RWPE1 (cell line): Measurements from ENCODE around the gene PDE8B.

ENCODE experiments used
- CTCF ChIA-PET: fragments of 350-600 bp; sonication (Branson Sonifier 250); formaldehyde crosslinking; extraction: SDS; loops from one replicate; lab custom pipeline; 2021; lab: Yijun Ruan, JAX
- POLR2A ChIA-PET: fragments of 400-600 bp; formaldehyde crosslinking; extraction: SDS; loops from one replicate; lab custom pipeline; 2020; ENCODE audit warnings: antibody characterized with exemption; ENCODE audit not compliant: low non-redundant PET; lab: Yijun Ruan, JAX
- DNase-seq: peaks from one replicate; pipeline ENCODE4 v3.0.0; 2012; ENCODE audit warnings: low spot score
- H3K27ac ChIP-seq: fragments of 450-650 bp; 2 replicates; pipeline ENCODE4 v1.5.1; 2017
- CTCF ChIP-seq: fragments of 450-650 bp; conservative IDR thresholded peaks from 2 replicates; pipeline ENCODE4 v1.5.1; 2017; ENCODE audit warnings: low read depth, mild to moderate bottlenecking

PDE8B gene

DNA sequence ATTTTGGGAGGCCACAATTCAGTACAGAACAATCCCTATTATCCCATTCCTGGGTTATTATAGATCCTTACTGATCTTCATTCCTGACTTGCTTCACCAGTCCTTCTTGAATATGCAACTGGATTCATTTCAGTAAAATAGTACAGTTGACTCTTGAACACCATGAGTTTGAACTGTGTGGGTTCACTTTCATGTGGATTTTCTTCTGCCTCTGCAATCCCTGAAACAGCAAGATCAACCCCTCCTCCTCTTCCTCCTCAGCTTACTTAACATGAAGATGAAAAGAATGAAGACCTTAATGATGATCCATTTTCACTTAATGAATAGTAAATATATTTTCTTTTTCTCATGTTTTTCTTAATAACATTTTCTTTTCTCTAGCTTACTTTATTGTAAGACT is 8.3 kb upstream of the PDE8B start:
- no peak overlapping the region for H3K27ac ChIP-seq
- no peak for DNase-seq
- ChIA-PET POLR2A (no interaction called here), CTCF (no interaction called here)
- no peak for TF ChIP-seq CTCF

DNA sequence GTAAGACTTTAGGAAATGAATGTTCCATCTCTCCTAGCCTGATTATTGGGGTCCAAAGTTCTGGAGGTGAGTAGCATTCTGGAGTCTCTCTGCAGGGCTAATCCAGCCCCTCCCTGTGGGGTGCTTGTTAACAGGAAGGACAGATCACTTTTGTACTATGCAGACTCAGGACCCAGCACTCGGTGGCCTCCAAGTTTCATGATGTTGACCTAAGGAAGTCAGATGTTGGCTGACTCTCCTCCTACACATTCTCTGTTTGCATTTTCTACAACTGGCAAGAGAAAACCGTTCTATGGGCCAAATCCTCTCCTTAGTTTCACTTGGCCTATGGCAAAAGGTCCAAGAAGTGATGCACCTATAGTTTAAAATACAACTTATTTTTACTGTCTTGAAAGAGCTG is 5.5 kb upstream of the PDE8B start:
- H3K27ac ChIP-seq: no peak overlapping the region
- TF ChIP-seq CTCF: no peak
- DNase-seq: no peak
- ChIA-PET CTCF (no interaction called here), POLR2A (no interaction called here)

DNA sequence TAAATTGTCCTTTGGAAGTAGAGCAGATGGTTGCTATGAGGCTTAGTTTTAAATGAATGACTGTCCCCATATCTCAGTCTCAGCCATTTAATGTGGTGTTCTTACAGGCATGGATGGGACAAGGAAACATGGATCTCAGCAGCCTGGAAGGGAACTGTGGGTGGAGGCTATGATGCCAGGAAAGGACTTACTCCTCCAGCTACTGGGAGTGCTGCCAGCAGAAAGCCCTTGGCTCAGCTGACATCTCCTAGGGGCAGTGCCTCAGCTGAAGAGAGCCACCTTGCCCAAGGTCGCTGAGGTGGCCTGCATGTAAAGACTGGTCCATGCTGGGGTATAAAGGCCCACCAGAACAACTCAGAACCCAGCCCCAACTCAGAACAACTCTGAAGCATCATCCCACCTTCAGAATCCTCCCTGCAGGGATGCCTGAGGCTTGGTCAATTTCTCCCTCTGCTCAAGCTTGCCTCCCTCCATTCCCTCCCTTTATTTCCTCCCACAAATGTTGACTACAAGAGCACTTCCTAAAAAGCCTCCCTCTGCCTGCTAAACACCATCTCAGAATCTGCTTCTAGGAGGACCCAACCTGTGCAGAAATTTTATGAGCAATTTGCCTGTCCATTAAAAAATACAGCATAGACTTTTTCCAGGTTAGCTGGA is 1.8 kb upstream of the PDE8B start:
- no peak for DNase-seq
- H3K27ac ChIP-seq: no peak overlapping the region
- POLR2A ChIA-PET: no interaction called here
- TF ChIP-seq CTCF: no peak
- CTCF ChIA-PET: interaction anchor here (0.6 kb wide), 1 partner anchor 169 kb away, joined by 4 read pairs; no protein-coding TSS in a partner anchor

DNA sequence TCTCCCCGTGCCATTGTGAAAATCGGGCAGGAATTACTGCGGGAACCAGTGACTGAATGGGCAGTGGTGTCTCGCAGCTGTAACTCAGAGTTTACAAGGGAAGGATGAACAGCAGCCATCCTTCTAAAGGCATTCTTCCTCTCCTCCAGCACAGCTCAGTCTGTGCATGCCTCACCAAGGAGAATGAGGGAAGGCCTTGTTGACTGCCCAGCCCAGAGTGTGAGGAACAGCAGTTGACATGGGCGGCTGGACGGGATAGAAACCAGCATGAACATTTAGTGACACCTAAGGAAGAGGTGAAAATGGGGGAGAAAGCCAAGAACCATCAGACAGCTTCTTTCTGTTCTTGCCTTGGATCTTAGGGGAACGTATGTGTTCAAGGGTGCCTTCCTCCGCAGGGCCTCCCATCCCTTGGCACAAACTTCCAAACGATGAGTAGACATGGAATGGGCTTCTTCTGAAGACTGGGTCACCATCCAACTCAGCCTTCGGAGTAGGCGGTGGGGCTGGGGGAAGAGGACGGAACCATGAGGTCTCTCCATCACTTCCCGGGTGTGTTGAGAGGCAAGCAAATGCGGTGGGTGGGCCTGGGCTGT is 887 bp upstream of the PDE8B start:
- ChIA-PET POLR2A (no interaction called here), CTCF (interaction anchor here (0.8 kb wide), 1 partner anchor 22 kb away, joined by 3 read pairs; no protein-coding TSS in a partner anchor)
- no peak overlapping the region for H3K27ac ChIP-seq
- no peak for TF ChIP-seq CTCF
- DNase-seq: no peak

- TF ChIP-seq CTCF: no peak
- no peak overlapping the region for H3K27ac ChIP-seq
- no peak for DNase-seq
- CTCF ChIA-PET: no interaction called here
- POLR2A ChIA-PET: interaction anchor here (0.5 kb wide), 1 partner anchor 96 kb away, joined by 3 read pairs; no protein-coding TSS in a partner anchor
Measured at GRCh38 chr5:77210964-77211690, 647 bp downstream of the PDE8B start.

- H3K27ac ChIP-seq: no peak overlapping the region
- no peak for TF ChIP-seq CTCF
- CTCF ChIA-PET: no interaction called here
- no peak for DNase-seq
- POLR2A ChIA-PET: no interaction called here
Measured at GRCh38 chr5:77211691-77212047, 1.2 kb downstream of the PDE8B start.
